ENCODE results near the gene MYLK.

The MYLK gene

GRCh38 chr3:123791417-123791816 lies 92.7 kb downstream of the MYLK start:
- DNase-seq (ENCODE audit: low read depth), result no peak
- TF ChIP-seq CTCF (IDR thresholded peaks at IDR 0.05; ENCODE audit: insufficient read depth, low read depth, low read length, missing control alignments), result no peak

GRCh38 chr3:123791073-123791370 lies 93.1 kb downstream of the MYLK start:
- no peak for DNase-seq (ENCODE audit: low read depth)
- no peak overlapping the region for H3K4me3 ChIP-seq (ENCODE audit: low read depth, low read length)
- TF ChIP-seq CTCF (IDR thresholded peaks at IDR 0.05; ENCODE audit: insufficient read depth, low read depth, low read length, missing control alignments), result no peak

More at GRCh38 chr3:123791417-123791816, 92.7 kb downstream of the MYLK start:
- no peak overlapping the region for H3K4me3 ChIP-seq (ENCODE audit: low read depth, low read length)

- DNase-seq (ENCODE audit: low read depth), result no peak
These were observed 93.7 kb downstream of the MYLK start for GRCh38 chr3:123790254-123791072.

GRCh38 chr3:123789760-123790159 lies 94.4 kb downstream of the MYLK start:
- H3K4me3 ChIP-seq (ENCODE audit: low read depth, low read length), result no peak overlapping the region
- no peak for TF ChIP-seq CTCF (IDR thresholded peaks at IDR 0.05; ENCODE audit: insufficient read depth, low read depth, low read length, missing control alignments)
- DNase-seq (ENCODE audit: low read depth), result no peak

More at GRCh38 chr3:123790254-123791072, 93.7 kb downstream of the MYLK start:
- H3K4me3 ChIP-seq (ENCODE audit: low read depth, low read length), result no peak overlapping the region
- TF ChIP-seq CTCF (IDR thresholded peaks at IDR 0.05; ENCODE audit: insufficient read depth, low read depth, low read length, missing control alignments), result no peak

- H3K4me3 ChIP-seq (ENCODE audit: low read depth, low read length), result no peak overlapping the region
- no peak for TF ChIP-seq CTCF (IDR thresholded peaks at IDR 0.05; ENCODE audit: insufficient read depth, low read depth, low read length, missing control alignments)
- DNase-seq (ENCODE audit: low read depth), result no peak
These were observed 95.0 kb downstream of the MYLK start for GRCh38 chr3:123789160-123789559.

- DNase-seq (ENCODE audit: low read depth), result no peak
- no peak for TF ChIP-seq CTCF (IDR thresholded peaks at IDR 0.05; ENCODE audit: insufficient read depth, low read depth, low read length, missing control alignments)
- H3K4me3 ChIP-seq (ENCODE audit: low read depth, low read length), result no peak overlapping the region
These were observed 95.4 kb downstream of the MYLK start for GRCh38 chr3:123788710-123789109.

GRCh38 chr3:123787133-123787532 lies 97.0 kb downstream of the MYLK start:
- TF ChIP-seq CTCF (IDR thresholded peaks at IDR 0.05; ENCODE audit: insufficient read depth, low read depth, low read length, missing control alignments), result no peak
- no peak for DNase-seq (ENCODE audit: low read depth)
- H3K4me3 ChIP-seq (ENCODE audit: low read depth, low read length), result no peak overlapping the region

Measured in GM12865 (cell line).